HCT116 (cell line): ENCODE data around the gene EEF1AKMT4. TPM values are rescaled to one million over a fixed set of nuclear protein-coding genes. Genes with fewer than 3 reads are reported as not detected.
A peak's percentile ranks its signal among the peaks of the same experiment; 100 is the strongest.

Experiments used
- ATAC-seq: fragments of 200-7000 bp; cut with Tn5 transposase; 2 replicates; pipeline ENCODE4 v1.9.1; 2020; ENCODE audit warnings: mild to moderate bottlenecking, moderate library complexity
- BruUV-seq: library from RNA; stranded (reverse); fragments of 400-500 nt; replicated peaks from 2 replicates; lab custom pipeline; 2021; lab: Mats Ljungman, UMichigan
- CTCF ChIA-PET: fragments of 300-600 bp; sonication (Branson Sonifier 250); formaldehyde crosslinking; loops from one replicate; lab custom pipeline; 2021; ENCODE audit warnings: antibody characterized with exemption; lab: Charles Lee
- POLR2A ChIA-PET: fragments of 300-600, 350-600 bp; sonication (Branson Sonifier 250); formaldehyde crosslinking; loops from one replicate; lab custom pipeline; 2021; ENCODE audit warnings: antibody characterized with exemption; lab: Charles Lee
- RAD21 ChIA-PET, 2 experiments: fragments of 300-600 bp; sonication (Branson Sonifier 250); formaldehyde crosslinking; loops; one replicate each; lab custom pipeline; 2023; ENCODE audit warnings: low total read pairs in 2 of 2; ENCODE audit not compliant: uncharacterized antibody in 2 of 2, unreplicated experiment in 2 of 2, low non-redundant PET in 1 of 2; lab: Charles Lee
- DNase-seq: peaks from one replicate; pipeline ENCODE4 v3.0.0-alpha.2; 2010; ENCODE audit warnings: low read depth, low spot score
- H2AFZ ChIP-seq: fragments of 200-600 bp; shearing (Covaris generic), sonication (generic); 2 replicates; pipeline ENCODE4 v1.6.1; 2017; ENCODE audit warnings: low read depth, mixed run types, mixed read lengths, antibody characterized with exemption, low read length; ENCODE audit not compliant: poor library complexity, severe bottlenecking
- H3K27ac ChIP-seq: 2 replicates; pipeline ENCODE4 v1.5.1; 2012; ENCODE audit warnings: low read depth, low read length
- H3K27me3 ChIP-seq: fragments of 200-600 bp; sonication (generic); 2 replicates; pipeline ENCODE4 v1.6.1; 2016; ENCODE audit warnings: mixed run types, low read length, mixed read lengths; ENCODE audit not compliant: insufficient read depth
- H3K36me3 ChIP-seq, 2 experiments: fragments of 200-500 bp in 1 of 2; fragments of 200-600 bp in 1 of 2; sonication (Bioruptor generic) in 1 of 2; sonication (generic) in 1 of 2; 2 replicates each; pipeline versions ENCODE4 v1.5.1 to v1.6.1; 2014 to 2016; ENCODE audit warnings: low read length in 2 of 2, inconsistent platforms in 1 of 2, mixed read lengths in 1 of 2, mixed run types in 1 of 2; ENCODE audit not compliant: insufficient read depth in 2 of 2, control insufficient read depth in 1 of 2
- H3K4me1 ChIP-seq, 2 experiments: fragments of 200-600 bp in 1 of 2; sonication (generic) in 1 of 2; 2 replicates each; pipeline versions ENCODE4 v1.5.1 to v1.6.1; 2012 to 2017; ENCODE audit warnings: low read length in 2 of 2, inconsistent platforms in 1 of 2, mild to moderate bottlenecking in 1 of 2, mixed read lengths in 1 of 2, mixed run types in 1 of 2, moderate library complexity in 1 of 2; ENCODE audit not compliant: insufficient read depth in 2 of 2, control insufficient read depth in 1 of 2
- H3K4me2 ChIP-seq: fragments of 200-600 bp; sonication (generic); 2 replicates; pipeline ENCODE4 v1.6.1; 2017; ENCODE audit warnings: mixed run types, low read length, mixed read lengths
- H3K4me3 ChIP-seq, 2 experiments: fragments of 200-600 bp in 1 of 2; sonication (generic) in 1 of 2; replicated peaks in 1 of 2; 2 replicates each; pipeline ENCODE4 v1.5.1; 2011 to 2016; ENCODE audit warnings: low read length in 2 of 2, control low read depth in 1 of 2, low read depth in 1 of 2, mild to moderate bottlenecking in 1 of 2, mixed read lengths in 1 of 2, mixed run types in 1 of 2
- H3K79me2 ChIP-seq: fragments of 200-600 bp; sonication (generic); 2 replicates; pipeline ENCODE4 v1.6.1; 2017; ENCODE audit warnings: mild to moderate bottlenecking, mixed run types, low read length, moderate library complexity, mixed read lengths; ENCODE audit not compliant: insufficient read depth
- H3K9ac ChIP-seq: fragments of 200-600 bp; sonication (generic); 2 replicates; pipeline ENCODE4 v1.6.1; 2016; ENCODE audit warnings: low read length, mixed read lengths
- H3K9me2 ChIP-seq: fragments of 200-600 bp; sonication (generic), shearing (Covaris generic); 2 replicates; pipeline ENCODE4 v1.6.1; 2017; ENCODE audit warnings: mixed run types, mild to moderate bottlenecking, moderate library complexity; ENCODE audit not compliant: insufficient read depth
- H3K9me3 ChIP-seq, 2 experiments: fragments of 200-500 bp in 1 of 2; fragments of 200-600 bp in 1 of 2; sonication (Bioruptor generic) in 1 of 2; sonication (generic) in 1 of 2; 2 replicates each; pipeline ENCODE4 v1.6.1; 2014 to 2017; ENCODE audit warnings: low read length in 2 of 2, mixed read lengths in 2 of 2, inconsistent platforms in 1 of 2, low read depth in 1 of 2, mild to moderate bottlenecking in 1 of 2, mixed run types in 1 of 2, moderate library complexity in 1 of 2; ENCODE audit not compliant: control insufficient read depth in 1 of 2, insufficient read depth in 1 of 2
- H4K20me1 ChIP-seq: fragments of 200-600 bp; sonication (generic), shearing (Covaris generic); 2 replicates; pipeline ENCODE4 v1.6.1; 2017; ENCODE audit warnings: mixed run types, mild to moderate bottlenecking, moderate library complexity; ENCODE audit not compliant: insufficient read depth
- CEBPB ChIP-seq: IDR thresholded peaks from 2 replicates; pipeline ENCODE4 v1.6.1; 2012; ENCODE audit warnings: low read depth
- EGR1 ChIP-seq: IDR thresholded peaks from 2 replicates; pipeline ENCODE4 v1.6.1; 2012; ENCODE audit warnings: low read depth
- ELF1 ChIP-seq: IDR thresholded peaks from 2 replicates; pipeline ENCODE4 v1.6.1; 2012; ENCODE audit warnings: low read depth, borderline replicate concordance
- POLR2AphosphoS5 ChIP-seq: IDR thresholded peaks from 2 replicates; pipeline ENCODE4 v1.6.1; 2011; ENCODE audit warnings: mild to moderate bottlenecking, low read depth, low read length, moderate library complexity
- SIN3A ChIP-seq: IDR thresholded peaks from 2 replicates; pipeline ENCODE4 v1.6.1; 2012; ENCODE audit warnings: low read depth
- TCF7L2 ChIP-seq: IDR thresholded peaks from 2 replicates; pipeline ENCODE4 v1.7.0; 2011; ENCODE audit warnings: borderline replicate concordance, inconsistent platforms; ENCODE audit not compliant: insufficient read depth, insufficient read length; ENCODE audit errors: extremely low read depth
- YY1 ChIP-seq: IDR thresholded peaks from 2 replicates; pipeline ENCODE4 v1.6.1; 2011; ENCODE audit warnings: low read length, low read depth, moderate library complexity, mild to moderate bottlenecking; ENCODE audit not compliant: insufficient replicate concordance; ENCODE audit errors: extremely low read depth
- intact Hi-C: fragments of 100-400 bp; cut with micrococcal nuclease; formaldehyde crosslinking; loops from 2 replicates; pipeline ENCODE4 v1.10.0; 2022
- total RNA-seq: library from RNA; stranded (reverse); gene quantifications from one replicate; pipeline ENCODE4 v1.2.1, GENCODE V29; 2021; ENCODE audit not compliant: unreplicated experiment
- TF ChIP-seq, protein P1 (sequence below), 3 experiments: fragments of 200-600 bp in 1 of 3; sonication (generic) in 1 of 3; IDR thresholded peaks in 2 of 3; conservative IDR thresholded peaks in 1 of 3; 2 replicates each; pipeline ENCODE4 v1.5.1; 2012 to 2017; ENCODE audit warnings: low read depth in 2 of 3, low read length in 2 of 3, antibody characterized with exemption in 1 of 3, borderline replicate concordance in 1 of 3, control low read depth in 1 of 3, mild to moderate bottlenecking in 1 of 3, mixed read lengths in 1 of 3, mixed run types in 1 of 3, moderate library complexity in 1 of 3; ENCODE audit not compliant: insufficient read depth in 1 of 3

EEF1AKMT4 gene
- total RNA-seq, 1 experiment from 2014 or later, result 10.5 TPM

DNA sequence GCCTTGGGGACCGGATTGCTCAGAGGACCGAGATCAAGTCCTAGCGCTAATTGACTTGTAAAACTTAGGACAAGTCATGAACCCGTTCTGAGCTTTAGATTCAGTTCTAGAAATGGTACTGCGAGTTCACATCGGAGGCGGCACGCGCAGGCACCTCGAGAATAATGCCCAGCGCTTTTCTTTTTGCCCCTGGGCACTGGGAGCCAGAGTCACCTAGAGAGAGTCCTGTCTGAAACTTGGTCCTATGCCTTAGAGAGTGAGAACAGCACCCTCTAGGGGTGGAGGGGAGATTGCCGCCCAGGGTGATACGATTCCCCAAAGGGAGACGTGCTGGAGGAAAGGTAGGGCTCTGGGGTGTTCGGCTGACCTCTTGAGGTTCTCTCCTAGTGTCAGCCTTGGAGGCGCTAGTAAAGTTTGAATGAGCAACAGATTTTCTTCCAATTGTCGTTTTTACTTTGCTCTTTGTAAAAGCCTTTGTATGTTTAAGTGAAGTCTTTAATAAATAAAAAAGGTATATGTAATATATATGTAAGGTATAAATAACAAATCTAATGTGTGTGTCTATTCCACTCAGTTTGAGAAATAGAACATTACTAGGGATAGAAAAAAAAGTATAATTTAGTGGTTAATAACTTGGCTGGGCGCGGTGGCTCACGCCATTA is 826 bp downstream of the EEF1AKMT4 start:
- H3K4me3 ChIP-seq, result peak overlapping the region; percentile 89 to 100
- H3K9me3 ChIP-seq, result no peaks in the 10 kb centered on the region
- no peaks in the 10 kb centered on the region for H3K9me2 ChIP-seq
- peak overlapping the region; percentile 8 for H2AFZ ChIP-seq
- TF ChIP-seq, protein P1, sequence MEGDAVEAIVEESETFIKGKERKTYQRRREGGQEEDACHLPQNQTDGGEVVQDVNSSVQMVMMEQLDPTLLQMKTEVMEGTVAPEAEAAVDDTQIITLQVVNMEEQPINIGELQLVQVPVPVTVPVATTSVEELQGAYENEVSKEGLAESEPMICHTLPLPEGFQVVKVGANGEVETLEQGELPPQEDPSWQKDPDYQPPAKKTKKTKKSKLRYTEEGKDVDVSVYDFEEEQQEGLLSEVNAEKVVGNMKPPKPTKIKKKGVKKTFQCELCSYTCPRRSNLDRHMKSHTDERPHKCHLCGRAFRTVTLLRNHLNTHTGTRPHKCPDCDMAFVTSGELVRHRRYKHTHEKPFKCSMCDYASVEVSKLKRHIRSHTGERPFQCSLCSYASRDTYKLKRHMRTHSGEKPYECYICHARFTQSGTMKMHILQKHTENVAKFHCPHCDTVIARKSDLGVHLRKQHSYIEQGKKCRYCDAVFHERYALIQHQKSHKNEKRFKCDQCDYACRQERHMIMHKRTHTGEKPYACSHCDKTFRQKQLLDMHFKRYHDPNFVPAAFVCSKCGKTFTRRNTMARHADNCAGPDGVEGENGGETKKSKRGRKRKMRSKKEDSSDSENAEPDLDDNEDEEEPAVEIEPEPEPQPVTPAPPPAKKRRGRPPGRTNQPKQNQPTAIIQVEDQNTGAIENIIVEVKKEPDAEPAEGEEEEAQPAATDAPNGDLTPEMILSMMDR (IDR thresholded peaks at IDR 0.05 in 2 of 3, conservative IDR thresholded peaks at IDR 0.05 in 1 of 3; ENCODE audit: borderline replicate concordance in 1 of 3, insufficient read depth in 1 of 3, low read depth in 2 of 3, low read length in 2 of 3), result peak in 2 of 3 experiments; percentile 96 to 98; a peak in 4 of 6 replicates
- TF ChIP-seq EGR1 (no peak), YY1 (peak; percentile 58), TCF7L2 (no peak), POLR2AphosphoS5 (peak; percentile 64), SIN3A (no peak), CEBPB (no peak), ELF1 (no peak)
- TF ChIP-seq, all 23 proteins: peak for 3
- Histone ChIP-seq H4K20me1 (no peaks in the 10 kb centered on the region), H3K9ac (peak overlapping the region; percentile 99), H3K79me2 (peaks cover 58% of the 10 kb centered on the region), H3K4me1 (peaks cover 3 to 9% of the 10 kb centered on the region in 2 experiments; a peak in 2 of 4 replicates), H3K4me2 (peak overlapping the region; percentile 99), H3K27me3 (no peaks in the 10 kb centered on the region), H3K27ac (peak overlapping the region; percentile 82), H3K36me3 (peaks cover 0 to 9% of the 10 kb centered on the region in 2 experiments; a peak in 1 of 4 replicates)
- ChIA-PET RAD21 (no interaction called here), POLR2A (no interaction called here), CTCF (interaction anchor here (0.7 to 1.1 kb wide), 8 partner anchors 10 to 355 kb away, joined by 3 to 7 read pairs (median 4); no protein-coding TSS in a partner anchor)
- no TSS peak for BruUV-seq
- intact Hi-C loops, result loop anchor here (1.0 kb wide), 1 partner anchor 34 kb away; no protein-coding TSS in a partner anchor
- ATAC-seq, result peak; percentile 76
- peak; percentile 91 for DNase-seq
